ENCODE data around the gene ACOT2. TPM values are rescaled to one million over a fixed set of nuclear protein-coding genes. Genes with fewer than 3 reads are reported as not detected.

ACOT2 gene
- total RNA-seq, 1 donor from 2014 or later, result 11.8 TPM

- Mint-ChIP-seq H3K36me3 (ENCODE audit: low read depth, unreplicated experiment) (no peaks in the 10 kb centered on the region), H3K4me3 (ENCODE audit: unreplicated experiment) (no peak overlapping the region), H3K9me3 (ENCODE audit: unreplicated experiment) (no peaks in the 10 kb centered on the region)
Measured at GRCh38 chr14:73599499-73599898, 30.5 kb downstream of the ACOT2 start.

GRCh38 chr14:73602994-73603393 lies 34.0 kb downstream of the ACOT2 start:
- Mint-ChIP-seq H3K27ac (ENCODE audit: unreplicated experiment) (no peak overlapping the region), H3K4me3 (ENCODE audit: unreplicated experiment) (no peak overlapping the region), H3K27me3 (ENCODE audit: unreplicated experiment) (peaks cover 1% of the 10 kb centered on the region), H3K9me3 (ENCODE audit: unreplicated experiment) (no peaks in the 10 kb centered on the region), H3K36me3 (ENCODE audit: low read depth, unreplicated experiment) (peaks cover 6% of the 10 kb centered on the region), H3K4me1 (ENCODE audit: unreplicated experiment) (no peaks in the 10 kb centered on the region)
- no peak for TF ChIP-seq CTCF (IDR thresholded peaks at IDR 0.05; ENCODE audit: unreplicated experiment)
- no peak for DNase-seq (ENCODE audit: low spot score)

More at GRCh38 chr14:73599499-73599898, 30.5 kb downstream of the ACOT2 start:
- no peak for DNase-seq (ENCODE audit: low spot score)
- Mint-ChIP-seq H3K27me3 (ENCODE audit: unreplicated experiment) (peaks cover 1% of the 10 kb centered on the region), H3K4me1 (ENCODE audit: unreplicated experiment) (no peaks in the 10 kb centered on the region), H3K27ac (ENCODE audit: unreplicated experiment) (no peak overlapping the region)
- no peak for TF ChIP-seq CTCF (IDR thresholded peaks at IDR 0.05; ENCODE audit: unreplicated experiment)

- Mint-ChIP-seq H3K27ac (ENCODE audit: unreplicated experiment) (no peak overlapping the region), H3K4me3 (ENCODE audit: unreplicated experiment) (no peak overlapping the region), H3K36me3 (ENCODE audit: low read depth, unreplicated experiment) (peaks cover 6% of the 10 kb centered on the region), H3K9me3 (ENCODE audit: unreplicated experiment) (no peaks in the 10 kb centered on the region), H3K4me1 (ENCODE audit: unreplicated experiment) (no peaks in the 10 kb centered on the region), H3K27me3 (ENCODE audit: unreplicated experiment) (peaks cover 1% of the 10 kb centered on the region)
- TF ChIP-seq CTCF (IDR thresholded peaks at IDR 0.05; ENCODE audit: unreplicated experiment), result no peak
- DNase-seq (ENCODE audit: low spot score), result no peak
Measured at GRCh38 chr14:73606271-73606670, 37.3 kb downstream of the ACOT2 start.

GRCh38 chr14:73607241-73607640 lies 38.2 kb downstream of the ACOT2 start:
- no peak overlapping the region for H3K4me3 Mint-ChIP-seq (ENCODE audit: unreplicated experiment)
- H3K4me1 Mint-ChIP-seq (ENCODE audit: unreplicated experiment), result no peaks in the 10 kb centered on the region
- no peak overlapping the region for H3K27ac Mint-ChIP-seq (ENCODE audit: unreplicated experiment)
- H3K27me3 Mint-ChIP-seq (ENCODE audit: unreplicated experiment), result peaks cover under 1% of the 10 kb centered on the region
- no peak for TF ChIP-seq CTCF (IDR thresholded peaks at IDR 0.05; ENCODE audit: unreplicated experiment)
- no peak for DNase-seq (ENCODE audit: low spot score)
- H3K36me3 Mint-ChIP-seq (ENCODE audit: low read depth, unreplicated experiment), result peaks cover 6% of the 10 kb centered on the region
- H3K9me3 Mint-ChIP-seq (ENCODE audit: unreplicated experiment), result no peaks in the 10 kb centered on the region

- Mint-ChIP-seq H3K27ac (ENCODE audit: unreplicated experiment) (no peak overlapping the region), H3K4me3 (ENCODE audit: unreplicated experiment) (no peak overlapping the region), H3K4me1 (ENCODE audit: unreplicated experiment) (no peaks in the 10 kb centered on the region), H3K27me3 (ENCODE audit: unreplicated experiment) (peaks cover 1% of the 10 kb centered on the region), H3K36me3 (ENCODE audit: low read depth, unreplicated experiment) (peaks cover 6% of the 10 kb centered on the region), H3K9me3 (ENCODE audit: unreplicated experiment) (no peaks in the 10 kb centered on the region)
- no peak for TF ChIP-seq CTCF (IDR thresholded peaks at IDR 0.05; ENCODE audit: unreplicated experiment)
- DNase-seq (ENCODE audit: low spot score), result no peak
Measured at GRCh38 chr14:73610687-73611086, 41.7 kb downstream of the ACOT2 start.

All from endothelial cell (in vitro differentiated cells).